ENCODE results near the gene SLMAP.

Gene SLMAP

GRCh38 chr3:57939775-57940174 is 183.7 kb downstream of the SLMAP start:
- H3K9me3 ChIP-seq (ENCODE audit: severe bottlenecking) = no peaks in the 10 kb centered on the region
- H3K4me3 ChIP-seq (ENCODE audit: low read depth, low read length) = no peak overlapping the region

DNA sequence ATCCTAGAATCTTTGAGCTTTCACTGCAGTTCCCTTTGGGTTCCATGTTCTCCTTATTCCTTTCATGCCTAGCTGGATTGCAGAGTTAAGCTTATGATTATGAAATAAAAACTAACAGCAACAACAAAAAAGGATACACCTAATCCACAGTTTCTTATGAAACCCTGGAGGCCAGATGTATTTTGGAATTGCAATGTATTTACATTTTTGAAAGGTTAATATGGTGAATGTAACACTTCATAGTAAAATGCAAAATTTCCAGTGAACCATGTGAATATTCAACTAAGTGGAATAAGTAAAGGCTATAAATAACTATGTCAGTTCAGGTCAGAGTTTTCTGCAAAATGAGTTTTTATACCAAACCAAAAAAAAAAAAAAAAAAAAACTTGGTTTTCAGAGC is 186.3 kb downstream of the SLMAP start:
- Histone ChIP-seq H3K9me3 (ENCODE audit: severe bottlenecking) (no peaks in the 10 kb centered on the region), H3K27ac (no peak overlapping the region), H3K27me3 (ENCODE audit: insufficient read depth, low read depth, severe bottlenecking) (no peaks in the 10 kb centered on the region), H3K4me3 (ENCODE audit: low read depth, low read length) (no peak overlapping the region), H3K36me3 (no peaks in the 10 kb centered on the region)
- TF ChIP-seq, protein P1, sequence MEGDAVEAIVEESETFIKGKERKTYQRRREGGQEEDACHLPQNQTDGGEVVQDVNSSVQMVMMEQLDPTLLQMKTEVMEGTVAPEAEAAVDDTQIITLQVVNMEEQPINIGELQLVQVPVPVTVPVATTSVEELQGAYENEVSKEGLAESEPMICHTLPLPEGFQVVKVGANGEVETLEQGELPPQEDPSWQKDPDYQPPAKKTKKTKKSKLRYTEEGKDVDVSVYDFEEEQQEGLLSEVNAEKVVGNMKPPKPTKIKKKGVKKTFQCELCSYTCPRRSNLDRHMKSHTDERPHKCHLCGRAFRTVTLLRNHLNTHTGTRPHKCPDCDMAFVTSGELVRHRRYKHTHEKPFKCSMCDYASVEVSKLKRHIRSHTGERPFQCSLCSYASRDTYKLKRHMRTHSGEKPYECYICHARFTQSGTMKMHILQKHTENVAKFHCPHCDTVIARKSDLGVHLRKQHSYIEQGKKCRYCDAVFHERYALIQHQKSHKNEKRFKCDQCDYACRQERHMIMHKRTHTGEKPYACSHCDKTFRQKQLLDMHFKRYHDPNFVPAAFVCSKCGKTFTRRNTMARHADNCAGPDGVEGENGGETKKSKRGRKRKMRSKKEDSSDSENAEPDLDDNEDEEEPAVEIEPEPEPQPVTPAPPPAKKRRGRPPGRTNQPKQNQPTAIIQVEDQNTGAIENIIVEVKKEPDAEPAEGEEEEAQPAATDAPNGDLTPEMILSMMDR (IDR thresholded peaks at IDR 0.05; ENCODE audit: low read depth, low read length) = no peak
- DNase-seq = no peak

More at GRCh38 chr3:57939775-57940174, 183.7 kb downstream of the SLMAP start:
- no peak overlapping the region for H3K27ac ChIP-seq
- TF ChIP-seq, protein P1 (IDR thresholded peaks at IDR 0.05; ENCODE audit: low read depth, low read length) = no peak
- DNase-seq = no peak
- H3K27me3 ChIP-seq (ENCODE audit: insufficient read depth, low read depth, severe bottlenecking) = no peaks in the 10 kb centered on the region
- no peaks in the 10 kb centered on the region for H3K36me3 ChIP-seq

DNA sequence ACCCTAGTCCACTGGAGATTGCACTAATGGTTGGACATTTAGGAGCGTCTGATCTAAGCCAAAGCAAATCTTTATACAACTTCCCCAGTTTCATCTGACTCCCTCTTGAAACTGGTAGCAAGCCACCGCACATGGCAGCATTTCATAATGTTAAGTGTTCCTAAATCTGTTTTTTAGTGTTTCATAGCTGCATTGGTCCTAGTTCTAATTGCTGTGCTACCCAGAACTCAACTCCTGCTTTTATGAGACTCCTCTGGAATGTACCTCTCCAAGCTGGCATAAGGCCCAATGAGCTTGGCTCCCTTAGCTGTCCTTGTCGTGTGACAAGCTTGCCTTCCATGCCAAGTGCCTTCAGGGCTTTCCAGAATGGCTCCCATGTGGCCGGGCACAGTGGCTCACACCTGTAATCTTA is 186.8 kb downstream of the SLMAP start:
- Histone ChIP-seq H3K27me3 (ENCODE audit: insufficient read depth, low read depth, severe bottlenecking) (no peaks in the 10 kb centered on the region), H3K27ac (no peak overlapping the region), H3K4me3 (ENCODE audit: low read depth, low read length) (no peak overlapping the region), H3K9me3 (ENCODE audit: severe bottlenecking) (no peaks in the 10 kb centered on the region), H3K36me3 (no peaks in the 10 kb centered on the region)
- TF ChIP-seq, protein P1 (IDR thresholded peaks at IDR 0.05; ENCODE audit: low read depth, low read length) = no peak
- DNase-seq = no peak

DNA sequence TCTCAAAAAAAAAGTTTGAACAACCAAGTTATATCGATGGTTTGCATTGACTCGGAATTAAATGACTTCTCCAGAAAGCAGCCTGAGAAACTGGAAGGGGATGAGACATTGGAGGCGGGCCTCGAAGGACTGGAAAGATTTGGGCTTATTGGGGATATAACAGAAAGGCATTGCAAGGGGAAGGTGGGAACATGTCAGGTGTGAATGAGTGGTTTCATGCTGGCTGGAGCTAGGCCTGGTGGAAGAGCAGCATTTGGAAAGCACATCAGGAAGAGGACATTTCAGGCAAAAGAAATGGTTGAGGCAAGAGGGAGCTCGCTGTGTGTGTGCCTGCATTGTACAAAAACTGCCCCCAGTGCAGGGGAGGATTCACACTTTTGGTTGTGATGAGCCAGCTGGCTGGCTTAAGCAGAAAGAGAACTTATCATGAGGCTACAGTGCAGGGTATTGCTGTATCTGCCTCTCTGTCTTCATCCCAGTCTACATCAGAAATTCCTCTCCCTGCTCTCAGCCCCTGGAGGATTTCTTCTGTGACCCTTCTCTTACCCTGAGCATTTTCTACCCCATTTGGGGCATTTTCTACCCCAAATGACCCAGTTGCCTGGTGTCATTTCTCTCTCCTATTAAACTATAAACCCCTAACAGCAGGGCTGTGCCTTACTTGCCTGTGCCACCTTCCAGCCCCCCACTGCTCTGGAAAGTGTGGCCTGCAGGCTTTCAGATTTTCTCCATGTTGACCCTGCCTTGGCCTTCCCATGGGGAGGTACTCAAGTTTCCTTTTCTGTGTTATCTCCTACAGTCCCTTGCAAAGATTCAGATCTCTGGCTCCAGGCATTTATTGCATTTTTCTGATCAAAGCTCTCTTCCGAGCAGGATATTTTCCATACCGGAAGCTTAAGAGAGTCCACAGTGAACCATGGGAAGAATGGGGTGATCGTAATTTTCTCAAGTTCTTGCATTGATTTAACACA is 187.7 kb downstream of the SLMAP start:
- TF ChIP-seq, protein P1 (IDR thresholded peaks at IDR 0.05; ENCODE audit: low read depth, low read length) = no peak
- DNase-seq = no peak
- H3K4me3 ChIP-seq (ENCODE audit: low read depth, low read length) = no peak overlapping the region
- H3K27ac ChIP-seq = no peak overlapping the region
- no peaks in the 10 kb centered on the region for H3K36me3 ChIP-seq
- H3K9me3 ChIP-seq (ENCODE audit: severe bottlenecking) = no peaks in the 10 kb centered on the region
- no peaks in the 10 kb centered on the region for H3K27me3 ChIP-seq (ENCODE audit: insufficient read depth, low read depth, severe bottlenecking)

- no peak for DNase-seq
- no peaks in the 10 kb centered on the region for H3K27me3 ChIP-seq (ENCODE audit: insufficient read depth, low read depth, severe bottlenecking)
- no peak overlapping the region for H3K4me3 ChIP-seq (ENCODE audit: low read depth, low read length)
- H3K36me3 ChIP-seq = no peaks in the 10 kb centered on the region
- H3K27ac ChIP-seq = no peak overlapping the region
- no peaks in the 10 kb centered on the region for H3K9me3 ChIP-seq (ENCODE audit: severe bottlenecking)
- TF ChIP-seq, protein P1 (IDR thresholded peaks at IDR 0.05; ENCODE audit: low read depth, low read length) = no peak
Measured at GRCh38 chr3:57946970-57947381, 190.9 kb downstream of the SLMAP start.

All from WERI-Rb-1 (cell line).